GM21526 (cell line): Measurements from ENCODE around the gene FSTL4.

Source experiments
- ATAC-seq: cut with Tn5 transposase; IDR thresholded peaks from one replicate; pipeline ENCODE4 v1.9.1; 2021; ENCODE audit warnings: moderate library complexity; ENCODE audit not compliant: unreplicated experiment, low FRiP score

The FSTL4 gene

GRCh38 chr5:133333326-133334150 lies 278.8 kb downstream of the FSTL4 start:
- ATAC-seq: no peak

- no peak for ATAC-seq
Observed at GRCh38 chr5:133332439-133333024, 279.8 kb downstream of the FSTL4 start.

- ATAC-seq: no peak
Observed at GRCh38 chr5:133331941-133332340, 280.4 kb downstream of the FSTL4 start.

- ATAC-seq: no peak
Observed at GRCh38 chr5:133330956-133331355, 281.4 kb downstream of the FSTL4 start.

GRCh38 chr5:133328800-133329199 lies 283.5 kb downstream of the FSTL4 start:
- ATAC-seq: no peak

- ATAC-seq: no peak
Observed at GRCh38 chr5:133327946-133328401, 284.4 kb downstream of the FSTL4 start.

GRCh38 chr5:133326361-133326760 lies 286.0 kb downstream of the FSTL4 start:
- no peak for ATAC-seq

- no peak for ATAC-seq
Observed at GRCh38 chr5:133325864-133326263, 286.5 kb downstream of the FSTL4 start.

- ATAC-seq: no peak
Observed at GRCh38 chr5:133324926-133325325, 287.4 kb downstream of the FSTL4 start.

- ATAC-seq: no peak
Observed at GRCh38 chr5:133323494-133324457, 288.6 kb downstream of the FSTL4 start.

GRCh38 chr5:133322743-133323142 lies 289.6 kb downstream of the FSTL4 start:
- no peak for ATAC-seq

GRCh38 chr5:133321833-133322420 lies 290.4 kb downstream of the FSTL4 start:
- no peak for ATAC-seq

- no peak for ATAC-seq
Observed at GRCh38 chr5:133321286-133321832, 291.0 kb downstream of the FSTL4 start.

GRCh38 chr5:133319905-133320520 lies 292.3 kb downstream of the FSTL4 start:
- no peak for ATAC-seq

- ATAC-seq: no peak
Observed at GRCh38 chr5:133319244-133319643, 293.1 kb downstream of the FSTL4 start.

- ATAC-seq: no peak
Observed at GRCh38 chr5:133317558-133317957, 294.8 kb downstream of the FSTL4 start.

GRCh38 chr5:133316346-133317343 lies 295.7 kb downstream of the FSTL4 start:
- ATAC-seq: no peak

GRCh38 chr5:133314086-133314485 lies 298.3 kb downstream of the FSTL4 start:
- no peak for ATAC-seq

- no peak for ATAC-seq
Observed at GRCh38 chr5:133311176-133311575, 301.2 kb downstream of the FSTL4 start.
